DMS 273 (cell line): ENCODE data around the gene SERTAD1.
"Not testable (repeated sequence)": the region's sequence is repeated elsewhere in the genome, so short reads cannot be mapped to it uniquely, and the experiment has no call there.

ENCODE experiments used
- DNase-seq: peaks from one replicate; lab custom pipeline; 2025; ENCODE audit not compliant: unreplicated experiment; lab: John Stamatoyannopoulos, UW

The SERTAD1 gene

GRCh38 chr19:40425450-40426287 lies at the start of gene SERTAD1:
TSS of gene SERTAD1 (minus strand) at chr19:40425992. CDS start at chr19:40423546, 2,446 bp downstream.
- peak; percentile 100 for DNase-seq

- DNase-seq = no peak
These were observed 48.9 kb upstream of the SERTAD1 start for GRCh38 chr19:40474737-40475136.

- no peak for DNase-seq
These were observed 46.7 kb upstream of the SERTAD1 start for GRCh38 chr19:40472516-40472915.

- DNase-seq = no peak
These were observed 45.3 kb upstream of the SERTAD1 start for GRCh38 chr19:40471111-40471510.

GRCh38 chr19:40469011-40469410 lies 43.2 kb upstream of the SERTAD1 start:
- DNase-seq = no peak

GRCh38 chr19:40466985-40467734 lies 41.4 kb upstream of the SERTAD1 start, which contains the start of gene SPTBN4:
TSS of gene SPTBN4 (plus strand) at chr19:40467001. CDS start at chr19:40472622, 5,621 bp downstream.
- DNase-seq = peak; percentile 55

- peak; percentile 38 for DNase-seq
These were observed 40.6 kb upstream of the SERTAD1 start for GRCh38 chr19:40466219-40466984.

- peak; percentile 100 for DNase-seq
These were observed 39.9 kb upstream of the SERTAD1 start, which contains the start of gene BLVRB for GRCh38 chr19:40465557-40466218. TSS of gene BLVRB (minus strand) at chr19:40465745. CDS start at chr19:40465688, 57 bp downstream.

GRCh38 chr19:40465025-40465556 lies 39.3 kb upstream of the SERTAD1 start:
- no peak for DNase-seq

GRCh38 chr19:40464059-40465024 lies 38.5 kb upstream of the SERTAD1 start:
- DNase-seq = peak; percentile 94

GRCh38 chr19:40463587-40464037 lies 37.8 kb upstream of the SERTAD1 start:
- not testable (repeated sequence) for DNase-seq

GRCh38 chr19:40461669-40462221 lies 36.0 kb upstream of the SERTAD1 start:
- no peak for DNase-seq

- DNase-seq = no peak
These were observed 34.4 kb upstream of the SERTAD1 start for GRCh38 chr19:40460185-40460584.

- DNase-seq = no peak
These were observed 32.8 kb upstream of the SERTAD1 start for GRCh38 chr19:40458597-40458974.

GRCh38 chr19:40457953-40458596 lies 32.3 kb upstream of the SERTAD1 start:
- no peak for DNase-seq

GRCh38 chr19:40457048-40457447 lies 31.3 kb upstream of the SERTAD1 start:
- DNase-seq = no peak

GRCh38 chr19:40453943-40454342 lies 28.2 kb upstream of the SERTAD1 start:
- DNase-seq = not testable (repeated sequence)

- no peak for DNase-seq
These were observed 27.5 kb upstream of the SERTAD1 start for GRCh38 chr19:40453151-40453735.
